Measurements from ENCODE around the gene CACNB2. TPM values are rescaled to one million over a fixed set of nuclear protein-coding genes. Genes with fewer than 3 reads are reported as not detected.

The CACNB2 gene
- total and polyA plus RNA-seq, 10 of the 15 experiments (the other 5 are each of a cell fraction or from before 2014, with no cell fraction given), result 0.62 to 8.1 (median 1.2) TPM

DNA sequence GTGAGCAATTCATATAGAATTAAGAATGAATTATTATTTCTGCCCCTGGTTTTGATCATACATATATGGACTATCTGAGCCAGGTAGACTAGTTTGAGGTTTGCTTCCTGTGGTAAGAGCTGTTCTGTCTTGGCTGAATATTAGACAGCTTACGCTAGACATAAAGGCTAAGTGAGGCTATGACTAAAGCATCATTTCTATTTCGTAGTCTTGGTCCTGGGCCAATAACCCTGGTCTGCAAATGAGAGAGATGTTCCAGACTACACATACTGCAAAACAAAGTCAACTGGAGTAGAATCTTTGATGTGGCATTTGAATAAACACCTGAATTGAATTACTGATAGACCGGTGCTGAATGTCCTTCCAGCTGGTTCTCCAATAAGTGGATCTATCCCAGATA, 40.8 kb upstream of the CACNB2 start:
- POLR2A ChIA-PET, result no interaction called here
- CTCF ChIA-PET, result interaction anchor here (1.3 kb wide), 1 partner anchor 355 kb away, joined by 4 read pairs; no protein-coding TSS in a partner anchor
- Histone ChIP-seq H3K9ac (ENCODE audit: control insufficient read depth, insufficient read depth, low read length) (no peak overlapping the region), H3K79me2 (ENCODE audit: control insufficient read depth, insufficient read depth, low read length) (no peaks in the 10 kb centered on the region), H4K20me1 (ENCODE audit: control insufficient read depth, insufficient read depth) (no peaks in the 10 kb centered on the region), H3K4me3 (no peak overlapping the region), H3K4me2 (ENCODE audit: control insufficient read depth, insufficient read depth) (no peak overlapping the region), H3K27me3 (replicated peaks in 1 of 2; ENCODE audit: control insufficient read depth in 2 of 2, insufficient read depth in 2 of 2, low read length in 1 of 2) (no peaks in the 10 kb centered on the region), H2AFZ (ENCODE audit: control insufficient read depth, low read depth, low read length) (no peak overlapping the region), H3K4me1 (ENCODE audit: control insufficient read depth, insufficient read depth, low read length) (no peaks in the 10 kb centered on the region), H3K27ac (ENCODE audit: control insufficient read depth, insufficient read depth) (no peak overlapping the region), H3K36me3 (ENCODE audit: control insufficient read depth in 2 of 2, insufficient read depth in 2 of 2, low read length in 1 of 2) (no peaks in the 10 kb centered on the region), H3K9me3 (replicated peaks; ENCODE audit: control insufficient read depth, insufficient read depth, low read length) (no peaks in the 10 kb centered on the region)
- BruUV-seq (replicated peaks), result no TSS peak
- in situ Hi-C loops (cut with MboI) (no loop called here), intact Hi-C loops (cut with micrococcal nuclease; ENCODE audit: unreplicated experiment) (no loop called here)
- TF ChIP-seq, protein P1, sequence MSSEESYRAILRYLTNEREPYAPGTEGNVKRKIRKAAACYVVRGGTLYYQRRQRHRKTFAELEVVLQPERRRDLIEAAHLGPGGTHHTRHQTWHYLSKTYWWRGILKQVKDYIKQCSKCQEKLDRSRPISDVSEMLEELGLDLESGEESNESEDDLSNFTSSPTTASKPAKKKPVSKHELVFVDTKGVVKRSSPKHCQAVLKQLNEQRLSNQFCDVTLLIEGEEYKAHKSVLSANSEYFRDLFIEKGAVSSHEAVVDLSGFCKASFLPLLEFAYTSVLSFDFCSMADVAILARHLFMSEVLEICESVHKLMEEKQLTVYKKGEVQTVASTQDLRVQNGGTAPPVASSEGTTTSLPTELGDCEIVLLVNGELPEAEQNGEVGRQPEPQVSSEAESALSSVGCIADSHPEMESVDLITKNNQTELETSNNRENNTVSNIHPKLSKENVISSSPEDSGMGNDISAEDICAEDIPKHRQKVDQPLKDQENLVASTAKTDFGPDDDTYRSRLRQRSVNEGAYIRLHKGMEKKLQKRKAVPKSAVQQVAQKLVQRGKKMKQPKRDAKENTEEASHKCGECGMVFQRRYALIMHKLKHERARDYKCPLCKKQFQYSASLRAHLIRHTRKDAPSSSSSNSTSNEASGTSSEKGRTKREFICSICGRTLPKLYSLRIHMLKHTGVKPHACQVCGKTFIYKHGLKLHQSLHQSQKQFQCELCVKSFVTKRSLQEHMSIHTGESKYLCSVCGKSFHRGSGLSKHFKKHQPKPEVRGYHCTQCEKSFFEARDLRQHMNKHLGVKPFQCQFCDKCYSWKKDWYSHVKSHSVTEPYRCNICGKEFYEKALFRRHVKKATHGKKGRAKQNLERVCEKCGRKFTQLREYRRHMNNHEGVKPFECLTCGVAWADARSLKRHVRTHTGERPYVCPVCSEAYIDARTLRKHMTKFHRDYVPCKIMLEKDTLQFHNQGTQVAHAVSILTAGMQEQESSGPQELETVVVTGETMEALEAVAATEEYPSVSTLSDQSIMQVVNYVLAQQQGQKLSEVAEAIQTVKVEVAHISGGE (CRISPR knock-in tag; IDR thresholded peaks at IDR 0.05), result no peak
- TF ChIP-seq MYB (IDR thresholded peaks at IDR 0.05; ENCODE audit: borderline replicate concordance, low read depth, low read length) (no peak), BRCA1 (IDR thresholded peaks at IDR 0.05; ENCODE audit: low read depth, low read length) (no peak), SMARCA5 (IDR thresholded peaks at IDR 0.05) (no peak)
- TF ChIP-seq, protein P2, sequence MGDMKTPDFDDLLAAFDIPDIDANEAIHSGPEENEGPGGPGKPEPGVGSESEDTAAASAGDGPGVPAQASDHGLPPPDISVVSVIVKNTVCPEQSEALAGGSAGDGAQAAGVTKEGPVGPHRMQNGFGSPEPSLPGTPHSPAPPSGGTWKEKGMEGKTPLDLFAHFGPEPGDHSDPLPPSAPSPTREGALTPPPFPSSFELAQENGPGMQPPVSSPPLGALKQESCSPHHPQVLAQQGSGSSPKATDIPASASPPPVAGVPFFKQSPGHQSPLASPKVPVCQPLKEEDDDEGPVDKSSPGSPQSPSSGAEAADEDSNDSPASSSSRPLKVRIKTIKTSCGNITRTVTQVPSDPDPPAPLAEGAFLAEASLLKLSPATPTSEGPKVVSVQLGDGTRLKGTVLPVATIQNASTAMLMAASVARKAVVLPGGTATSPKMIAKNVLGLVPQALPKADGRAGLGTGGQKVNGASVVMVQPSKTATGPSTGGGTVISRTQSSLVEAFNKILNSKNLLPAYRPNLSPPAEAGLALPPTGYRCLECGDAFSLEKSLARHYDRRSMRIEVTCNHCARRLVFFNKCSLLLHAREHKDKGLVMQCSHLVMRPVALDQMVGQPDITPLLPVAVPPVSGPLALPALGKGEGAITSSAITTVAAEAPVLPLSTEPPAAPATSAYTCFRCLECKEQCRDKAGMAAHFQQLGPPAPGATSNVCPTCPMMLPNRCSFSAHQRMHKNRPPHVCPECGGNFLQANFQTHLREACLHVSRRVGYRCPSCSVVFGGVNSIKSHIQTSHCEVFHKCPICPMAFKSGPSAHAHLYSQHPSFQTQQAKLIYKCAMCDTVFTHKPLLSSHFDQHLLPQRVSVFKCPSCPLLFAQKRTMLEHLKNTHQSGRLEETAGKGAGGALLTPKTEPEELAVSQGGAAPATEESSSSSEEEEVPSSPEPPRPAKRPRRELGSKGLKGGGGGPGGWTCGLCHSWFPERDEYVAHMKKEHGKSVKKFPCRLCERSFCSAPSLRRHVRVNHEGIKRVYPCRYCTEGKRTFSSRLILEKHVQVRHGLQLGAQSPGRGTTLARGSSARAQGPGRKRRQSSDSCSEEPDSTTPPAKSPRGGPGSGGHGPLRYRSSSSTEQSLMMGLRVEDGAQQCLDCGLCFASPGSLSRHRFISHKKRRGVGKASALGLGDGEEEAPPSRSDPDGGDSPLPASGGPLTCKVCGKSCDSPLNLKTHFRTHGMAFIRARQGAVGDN (IDR thresholded peaks at IDR 0.05), result no peak
- TF ChIP-seq, protein P3, sequence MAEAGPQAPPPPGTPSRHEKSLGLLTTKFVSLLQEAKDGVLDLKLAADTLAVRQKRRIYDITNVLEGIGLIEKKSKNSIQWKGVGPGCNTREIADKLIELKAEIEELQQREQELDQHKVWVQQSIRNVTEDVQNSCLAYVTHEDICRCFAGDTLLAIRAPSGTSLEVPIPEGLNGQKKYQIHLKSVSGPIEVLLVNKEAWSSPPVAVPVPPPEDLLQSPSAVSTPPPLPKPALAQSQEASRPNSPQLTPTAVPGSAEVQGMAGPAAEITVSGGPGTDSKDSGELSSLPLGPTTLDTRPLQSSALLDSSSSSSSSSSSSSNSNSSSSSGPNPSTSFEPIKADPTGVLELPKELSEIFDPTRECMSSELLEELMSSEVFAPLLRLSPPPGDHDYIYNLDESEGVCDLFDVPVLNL (IDR thresholded peaks at IDR 0.05; ENCODE audit: low read depth, low read length), result no peak
- TF ChIP-seq, protein P4, sequence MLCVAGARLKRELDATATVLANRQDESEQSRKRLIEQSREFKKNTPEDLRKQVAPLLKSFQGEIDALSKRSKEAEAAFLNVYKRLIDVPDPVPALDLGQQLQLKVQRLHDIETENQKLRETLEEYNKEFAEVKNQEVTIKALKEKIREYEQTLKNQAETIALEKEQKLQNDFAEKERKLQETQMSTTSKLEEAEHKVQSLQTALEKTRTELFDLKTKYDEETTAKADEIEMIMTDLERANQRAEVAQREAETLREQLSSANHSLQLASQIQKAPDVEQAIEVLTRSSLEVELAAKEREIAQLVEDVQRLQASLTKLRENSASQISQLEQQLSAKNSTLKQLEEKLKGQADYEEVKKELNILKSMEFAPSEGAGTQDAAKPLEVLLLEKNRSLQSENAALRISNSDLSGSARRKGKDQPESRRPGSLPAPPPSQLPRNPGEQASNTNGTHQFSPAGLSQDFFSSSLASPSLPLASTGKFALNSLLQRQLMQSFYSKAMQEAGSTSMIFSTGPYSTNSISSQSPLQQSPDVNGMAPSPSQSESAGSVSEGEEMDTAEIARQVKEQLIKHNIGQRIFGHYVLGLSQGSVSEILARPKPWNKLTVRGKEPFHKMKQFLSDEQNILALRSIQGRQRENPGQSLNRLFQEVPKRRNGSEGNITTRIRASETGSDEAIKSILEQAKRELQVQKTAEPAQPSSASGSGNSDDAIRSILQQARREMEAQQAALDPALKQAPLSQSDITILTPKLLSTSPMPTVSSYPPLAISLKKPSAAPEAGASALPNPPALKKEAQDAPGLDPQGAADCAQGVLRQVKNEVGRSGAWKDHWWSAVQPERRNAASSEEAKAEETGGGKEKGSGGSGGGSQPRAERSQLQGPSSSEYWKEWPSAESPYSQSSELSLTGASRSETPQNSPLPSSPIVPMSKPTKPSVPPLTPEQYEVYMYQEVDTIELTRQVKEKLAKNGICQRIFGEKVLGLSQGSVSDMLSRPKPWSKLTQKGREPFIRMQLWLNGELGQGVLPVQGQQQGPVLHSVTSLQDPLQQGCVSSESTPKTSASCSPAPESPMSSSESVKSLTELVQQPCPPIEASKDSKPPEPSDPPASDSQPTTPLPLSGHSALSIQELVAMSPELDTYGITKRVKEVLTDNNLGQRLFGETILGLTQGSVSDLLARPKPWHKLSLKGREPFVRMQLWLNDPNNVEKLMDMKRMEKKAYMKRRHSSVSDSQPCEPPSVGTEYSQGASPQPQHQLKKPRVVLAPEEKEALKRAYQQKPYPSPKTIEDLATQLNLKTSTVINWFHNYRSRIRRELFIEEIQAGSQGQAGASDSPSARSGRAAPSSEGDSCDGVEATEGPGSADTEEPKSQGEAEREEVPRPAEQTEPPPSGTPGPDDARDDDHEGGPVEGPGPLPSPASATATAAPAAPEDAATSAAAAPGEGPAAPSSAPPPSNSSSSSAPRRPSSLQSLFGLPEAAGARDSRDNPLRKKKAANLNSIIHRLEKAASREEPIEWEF (IDR thresholded peaks at IDR 0.05; ENCODE audit: insufficient replicate concordance, low read depth, low read length), result no peak
- no peak for FAIRE-seq
- WGBS (ENCODE audit: insufficient coverage, insufficient replicate concordance, low lambda C conversion rate, missing lambda C conversion rate), result 32% methylated on average over 3 of the region's 3 CpGs
- RAD21 ChIA-PET (ENCODE audit: unreplicated experiment), result interaction anchor here (1.2 kb wide), 1 partner anchor 373 kb away, joined by 3 read pairs; no protein-coding TSS in a partner anchor
- DNase-seq (ENCODE audit: low read depth, low spot score), result no peak
- SMC1A ChIA-PET (ENCODE audit: uncharacterized antibody, unreplicated experiment), result no interaction called here
- no peak for ATAC-seq

Data from GM12878 (cell line).